HG03442 (cell line): ENCODE data around the gene SRSF9.

Experiments used
- ATAC-seq: cut with Tn5 transposase; IDR thresholded peaks from one replicate; pipeline ENCODE4 v1.9.1; 2021; ENCODE audit warnings: mild to moderate bottlenecking, moderate library complexity; ENCODE audit not compliant: unreplicated experiment

SRSF9 gene

DNA sequence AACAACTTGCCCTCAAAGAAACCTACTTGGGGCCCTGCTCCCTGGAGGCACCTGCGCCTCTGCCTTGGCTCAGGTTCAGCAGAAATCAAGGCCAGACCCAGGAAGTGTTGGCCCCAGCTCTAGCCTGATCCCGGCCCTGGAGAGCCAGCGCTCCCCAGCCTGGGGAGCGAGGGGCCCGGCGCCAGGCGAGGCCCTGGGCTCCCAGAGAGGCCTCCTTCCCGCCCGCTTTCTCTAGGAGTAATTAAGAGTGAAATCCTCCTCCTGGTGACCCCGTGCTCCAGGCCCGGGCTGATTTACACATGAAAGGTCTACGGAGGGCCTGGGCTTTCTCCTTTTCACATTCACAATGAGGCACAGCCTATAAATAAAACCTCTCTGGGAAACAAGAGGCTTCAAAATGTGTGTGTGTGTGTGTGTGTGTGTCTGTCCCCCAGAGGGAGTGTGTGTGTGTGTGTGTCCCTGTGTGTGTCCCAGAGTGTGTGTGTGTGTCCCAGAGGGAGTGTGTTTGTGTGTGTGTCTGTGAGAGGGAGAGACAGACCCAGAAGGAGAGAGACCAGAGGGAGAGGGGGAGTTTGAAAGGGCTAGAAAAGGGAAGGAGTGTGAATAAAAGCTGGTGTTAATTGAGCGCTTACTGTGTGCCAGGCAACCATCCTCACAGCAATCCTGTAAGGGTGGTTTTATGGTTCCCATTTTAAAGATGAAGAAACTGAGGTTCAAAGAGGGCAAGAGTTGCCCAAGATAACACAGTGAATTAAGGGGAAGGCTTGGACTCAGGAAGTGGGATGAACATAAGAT lies 55.5 kb downstream of the SRSF9 start:
- ATAC-seq, result no peak

GRCh38 chr12:120412421-120412820 lies 57.1 kb downstream of the SRSF9 start:
- ATAC-seq, result no peak
